ENCODE measurements around the gene SPAG17. TPM values are rescaled to one million over a fixed set of nuclear protein-coding genes. Genes with fewer than 3 reads are reported as not detected.

The SPAG17 gene
- polyA plus RNA-seq, 1 donor from 2014 or later = not detected

- Mint-ChIP-seq H3K9me3 (peaks cover 0 to 4% (median 3%) of the 10 kb centered on the region in 3 donors), H3K27me3 (peaks cover 12% of the 10 kb centered on the region), H3K27ac (no peak overlapping the region), H3K36me3 (peaks cover 4% of the 10 kb centered on the region), H3K4me1 (no peaks in the 10 kb centered on the region), H3K4me3 (no peak overlapping the region)
Observed at GRCh38 chr1:118032883-118033282, 152.1 kb downstream of the SPAG17 start.

DNA sequence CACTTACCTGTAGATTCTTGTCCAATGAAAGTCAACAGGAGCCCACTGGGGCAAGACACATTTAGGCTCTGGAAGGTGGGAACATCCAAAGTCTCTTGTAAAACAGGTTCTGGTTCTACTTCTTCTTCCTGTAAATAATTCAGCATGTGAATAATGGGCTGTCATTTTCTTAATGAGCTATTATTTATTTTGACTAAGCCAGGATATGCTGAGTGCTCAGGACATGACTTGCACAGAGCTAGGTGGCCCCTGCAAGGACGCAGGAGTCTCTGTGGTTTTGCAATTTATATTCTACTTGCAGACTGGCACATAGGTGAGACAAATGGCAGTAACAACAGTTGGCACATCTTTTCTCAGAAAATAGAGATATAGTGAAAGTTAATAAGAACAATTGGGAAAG lies 156.8 kb downstream of the SPAG17 start:
- Mint-ChIP-seq H3K9me3 (peaks cover 0 to 3% (median 1%) of the 10 kb centered on the region in 3 donors), H3K27ac (no peak overlapping the region), H3K36me3 (peaks cover 3% of the 10 kb centered on the region), H3K4me1 (no peaks in the 10 kb centered on the region), H3K27me3 (peaks cover 11% of the 10 kb centered on the region), H3K4me3 (no peak overlapping the region)

DNA sequence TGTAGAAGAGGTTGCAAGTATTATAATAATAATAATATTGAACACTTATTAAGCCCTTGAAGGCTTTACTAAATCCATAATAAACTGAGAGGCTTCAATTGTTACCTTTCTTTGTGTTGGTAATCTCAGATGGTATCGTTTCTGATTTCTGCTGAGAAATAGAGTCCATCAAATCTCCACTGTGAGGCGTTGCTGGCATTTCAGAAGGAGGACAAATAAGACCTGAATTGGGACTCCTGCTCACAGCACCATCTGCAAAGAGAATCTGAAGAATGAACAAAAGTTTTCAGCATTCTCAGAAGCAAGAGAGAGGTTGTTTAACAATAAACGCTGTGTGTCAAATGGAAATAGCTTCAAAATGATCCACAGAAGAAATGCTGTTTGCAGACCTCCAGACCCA lies 161.8 kb downstream of the SPAG17 start:
- Mint-ChIP-seq H3K4me3 (no peak overlapping the region), H3K27ac (no peak overlapping the region), H3K36me3 (no peaks in the 10 kb centered on the region), H3K4me1 (no peaks in the 10 kb centered on the region), H3K9me3 (peaks cover 0 to 2% (median 0%) of the 10 kb centered on the region in 3 donors), H3K27me3 (peaks cover 4% of the 10 kb centered on the region)

DNA sequence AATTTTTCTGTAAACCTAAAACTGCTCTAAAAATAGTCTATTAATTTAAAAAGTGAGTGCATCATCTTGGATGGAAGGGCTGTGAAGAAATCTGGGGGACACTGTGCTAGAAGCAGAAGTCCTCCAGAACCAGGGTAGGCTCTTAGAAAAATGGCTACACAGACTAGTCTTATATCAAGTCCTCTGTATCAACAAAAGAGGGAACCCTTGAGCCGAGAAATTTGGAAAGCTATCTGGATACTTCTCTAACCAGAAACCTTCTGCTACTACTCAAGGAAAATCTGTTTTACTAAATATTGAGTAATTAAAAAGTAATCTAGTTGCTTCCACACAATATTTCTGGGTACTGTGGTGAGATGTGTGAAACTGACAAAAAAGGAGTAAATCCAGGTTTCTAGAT lies 163.4 kb downstream of the SPAG17 start:
- Mint-ChIP-seq H3K4me3 (no peak overlapping the region), H3K4me1 (no peaks in the 10 kb centered on the region), H3K27ac (no peak overlapping the region), H3K36me3 (no peaks in the 10 kb centered on the region), H3K9me3 (peaks cover 0 to 2% (median 0%) of the 10 kb centered on the region in 3 donors), H3K27me3 (peaks cover 3% of the 10 kb centered on the region)

DNA sequence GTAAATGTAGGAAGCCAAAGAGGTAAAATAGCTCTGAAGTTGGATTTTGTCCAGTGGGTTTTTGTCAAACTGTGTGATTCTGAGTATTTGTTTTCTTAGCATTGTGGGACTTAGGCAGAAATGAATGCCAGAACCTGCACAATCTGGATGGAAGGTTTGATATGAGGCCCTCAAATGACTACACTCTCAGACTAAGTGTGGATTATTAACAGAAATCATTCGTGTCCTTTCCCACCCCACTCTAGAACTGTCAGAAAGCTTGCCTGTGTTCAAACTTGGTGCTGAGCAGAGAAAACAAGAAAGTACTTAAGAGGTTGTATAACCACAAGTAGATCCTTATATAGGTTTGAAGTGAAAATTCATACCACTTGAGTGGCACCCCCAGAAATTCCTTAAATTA lies 167.0 kb downstream of the SPAG17 start:
- Mint-ChIP-seq H3K36me3 (no peaks in the 10 kb centered on the region), H3K4me1 (no peaks in the 10 kb centered on the region), H3K9me3 (peaks cover 0 to 2% (median 0%) of the 10 kb centered on the region in 3 donors), H3K27ac (no peak overlapping the region), H3K4me3 (no peak overlapping the region), H3K27me3 (peaks cover 9% of the 10 kb centered on the region)

GRCh38 chr1:118013938-118014337 lies 171.1 kb downstream of the SPAG17 start:
- H3K27me3 Mint-ChIP-seq = peaks cover 9% of the 10 kb centered on the region
- no peaks in the 10 kb centered on the region for H3K9me3 Mint-ChIP-seq
- H3K4me3 Mint-ChIP-seq = no peak overlapping the region
- H3K27ac Mint-ChIP-seq = no peak overlapping the region
- no peaks in the 10 kb centered on the region for H3K36me3 Mint-ChIP-seq
- H3K4me1 Mint-ChIP-seq = no peaks in the 10 kb centered on the region

DNA sequence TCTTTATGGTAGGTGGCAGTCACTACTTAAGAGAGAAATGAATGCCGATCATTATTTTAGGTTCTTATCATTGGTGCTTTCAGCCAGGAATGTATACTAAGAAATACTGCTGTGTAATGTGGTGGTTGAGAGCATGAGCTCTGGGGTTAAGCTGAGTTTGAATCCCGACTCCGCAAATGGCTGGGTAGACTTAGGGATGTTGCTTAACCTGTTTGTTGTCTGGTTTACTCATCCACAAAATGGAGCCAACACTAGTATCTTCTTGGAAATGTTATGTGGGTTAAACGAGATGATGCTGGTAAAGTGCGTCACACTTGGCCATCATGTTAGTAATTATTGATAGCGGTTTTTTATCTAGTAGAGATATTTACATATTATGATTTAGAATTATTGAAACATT lies 171.7 kb downstream of the SPAG17 start:
- H3K9me3 Mint-ChIP-seq = no peaks in the 10 kb centered on the region
- no peaks in the 10 kb centered on the region for H3K36me3 Mint-ChIP-seq
- no peaks in the 10 kb centered on the region for H3K4me1 Mint-ChIP-seq
- no peak overlapping the region for H3K4me3 Mint-ChIP-seq
- H3K27ac Mint-ChIP-seq = no peak overlapping the region
- peaks cover 9% of the 10 kb centered on the region for H3K27me3 Mint-ChIP-seq

DNA sequence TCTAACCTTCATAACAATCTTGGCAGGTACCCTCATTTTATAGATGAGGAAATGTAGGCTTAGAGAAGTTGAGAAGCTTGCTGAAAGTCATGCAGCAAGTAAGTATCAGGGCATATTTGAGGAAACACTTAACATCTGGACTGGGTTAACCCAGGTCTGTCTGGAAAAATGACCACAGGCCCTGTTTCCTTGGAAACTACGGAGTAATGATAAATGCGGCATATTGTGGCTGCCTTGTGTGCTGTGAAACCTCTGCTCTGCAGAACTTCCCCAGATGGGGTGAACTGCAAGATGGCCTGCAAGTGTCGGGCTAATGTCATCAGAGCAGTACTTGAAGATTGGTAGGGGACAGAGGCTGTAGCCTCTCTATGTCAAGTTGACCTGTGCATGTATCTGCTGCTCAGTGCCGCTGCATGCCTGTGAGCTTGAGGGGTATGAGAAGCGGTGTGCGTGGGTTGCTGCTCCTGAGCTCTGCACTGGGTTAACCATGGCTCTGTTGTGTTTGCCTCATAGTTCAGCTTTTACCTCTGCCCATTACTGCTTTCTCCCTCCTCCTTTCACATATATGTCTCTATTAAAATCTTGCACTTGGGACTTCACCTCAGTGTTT lies 172.4 kb downstream of the SPAG17 start:
- Mint-ChIP-seq H3K4me1 (no peaks in the 10 kb centered on the region), H3K27ac (no peak overlapping the region), H3K9me3 (no peaks in the 10 kb centered on the region), H3K4me3 (no peak overlapping the region), H3K36me3 (no peaks in the 10 kb centered on the region), H3K27me3 (peaks cover 11% of the 10 kb centered on the region)

- H3K27me3 Mint-ChIP-seq = peaks cover 11% of the 10 kb centered on the region
- H3K4me3 Mint-ChIP-seq = no peak overlapping the region
- peaks cover 0 to 5% (median 0%) of the 10 kb centered on the region in 3 donors for H3K9me3 Mint-ChIP-seq
- H3K36me3 Mint-ChIP-seq = no peaks in the 10 kb centered on the region
- H3K27ac Mint-ChIP-seq = no peak overlapping the region
- H3K4me1 Mint-ChIP-seq = peaks cover 0 to 1% (median 0%) of the 10 kb centered on the region in 3 donors
Observed at GRCh38 chr1:118008011-118008410, 177.0 kb downstream of the SPAG17 start.

GRCh38 chr1:118007391-118007790 lies 177.6 kb downstream of the SPAG17 start:
- H3K4me1 Mint-ChIP-seq = peaks cover 0 to 1% (median 0%) of the 10 kb centered on the region in 3 donors
- H3K27ac Mint-ChIP-seq = no peak overlapping the region
- peaks cover 11% of the 10 kb centered on the region for H3K27me3 Mint-ChIP-seq
- no peaks in the 10 kb centered on the region for H3K36me3 Mint-ChIP-seq
- H3K4me3 Mint-ChIP-seq = no peak overlapping the region
- H3K9me3 Mint-ChIP-seq = peaks cover 0 to 8% (median 0%) of the 10 kb centered on the region in 3 donors

- Mint-ChIP-seq H3K4me1 (peaks cover 0 to 1% (median 0%) of the 10 kb centered on the region in 3 donors), H3K27me3 (peaks cover 12% of the 10 kb centered on the region), H3K9me3 (peaks cover 3 to 16% (median 4%) of the 10 kb centered on the region in 3 donors), H3K36me3 (no peaks in the 10 kb centered on the region), H3K4me3 (no peak overlapping the region), H3K27ac (no peak overlapping the region)
Observed at GRCh38 chr1:118004312-118004711, 180.7 kb downstream of the SPAG17 start.

- Mint-ChIP-seq H3K4me1 (peaks cover 0 to 6% (median 5%) of the 10 kb centered on the region in 3 donors), H3K4me3 (peak overlapping the region in 1 of 4 donors; percentile 34), H3K36me3 (peaks cover 2% of the 10 kb centered on the region), H3K27me3 (peaks cover 5% of the 10 kb centered on the region), H3K9me3 (no peaks in the 10 kb centered on the region), H3K27ac (peak overlapping the region in 1 of 3 donors; percentile 54)
Observed at GRCh38 chr1:117985973-117986372, 199.1 kb downstream of the SPAG17 start.

DNA sequence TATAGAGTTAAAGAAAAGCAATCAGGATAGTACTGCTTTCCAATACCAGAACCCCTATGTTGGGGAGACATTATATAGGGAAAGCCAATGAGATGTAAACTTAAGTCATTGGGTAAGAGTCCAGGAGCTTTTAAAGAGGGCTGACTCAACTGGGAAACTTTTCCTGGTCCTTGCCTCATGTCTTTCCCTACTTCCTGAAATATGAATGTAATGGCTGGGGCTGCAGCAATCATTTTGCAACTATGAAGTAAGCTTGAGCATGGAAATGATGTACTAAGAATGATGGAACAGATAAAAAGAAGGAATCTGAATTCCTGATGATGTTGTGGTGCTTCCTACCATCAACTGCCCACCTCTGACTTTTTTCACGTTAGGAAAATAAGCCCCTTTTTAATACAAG lies 199.8 kb downstream of the SPAG17 start:
- Mint-ChIP-seq H3K36me3 (peaks cover 2% of the 10 kb centered on the region), H3K4me3 (no peak overlapping the region), H3K9me3 (no peaks in the 10 kb centered on the region), H3K27me3 (peaks cover 5% of the 10 kb centered on the region), H3K27ac (no peak overlapping the region), H3K4me1 (peaks cover 0 to 6% (median 5%) of the 10 kb centered on the region in 3 donors)

DNA sequence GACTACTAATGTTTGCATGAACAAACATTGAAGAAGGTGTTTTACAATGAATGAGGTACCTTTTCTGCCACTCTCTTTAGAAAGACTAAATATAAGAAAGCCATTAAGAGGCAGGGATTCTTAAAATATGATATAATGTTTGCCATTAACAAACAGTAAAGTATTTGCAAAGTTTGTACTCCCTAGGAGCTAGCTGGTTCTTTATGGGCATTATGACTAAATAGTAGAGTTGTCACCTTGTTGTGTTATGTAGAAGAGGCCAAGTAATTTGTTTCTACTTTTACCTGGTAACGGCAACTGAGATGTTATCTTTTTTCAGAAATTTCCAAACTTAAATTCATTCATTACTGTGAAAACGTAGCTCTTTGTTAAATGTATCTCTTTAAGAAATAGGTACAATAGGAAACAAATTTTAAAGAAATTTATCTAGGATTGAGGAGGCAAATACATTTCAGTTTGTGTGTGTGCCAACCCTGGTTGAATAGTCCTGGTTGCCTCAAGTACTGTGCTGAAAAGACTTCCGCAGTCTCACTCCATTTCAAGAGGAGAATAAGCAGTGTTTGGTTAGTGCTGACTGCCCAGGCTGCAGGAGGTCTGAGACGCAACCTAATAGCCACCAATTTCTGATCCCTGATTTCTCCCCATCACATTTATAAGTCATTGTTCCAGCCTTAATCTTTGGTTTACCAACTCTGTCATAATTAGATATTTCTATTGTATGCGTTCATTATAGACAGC lies 203.4 kb downstream of the SPAG17 start:
- H3K27me3 Mint-ChIP-seq = peaks cover 5% of the 10 kb centered on the region
- no peak overlapping the region for H3K4me3 Mint-ChIP-seq
- peaks cover 0 to 6% (median 5%) of the 10 kb centered on the region in 3 donors for H3K4me1 Mint-ChIP-seq
- no peak overlapping the region for H3K27ac Mint-ChIP-seq
- H3K36me3 Mint-ChIP-seq = peaks cover 2% of the 10 kb centered on the region
- no peaks in the 10 kb centered on the region for H3K9me3 Mint-ChIP-seq

DNA sequence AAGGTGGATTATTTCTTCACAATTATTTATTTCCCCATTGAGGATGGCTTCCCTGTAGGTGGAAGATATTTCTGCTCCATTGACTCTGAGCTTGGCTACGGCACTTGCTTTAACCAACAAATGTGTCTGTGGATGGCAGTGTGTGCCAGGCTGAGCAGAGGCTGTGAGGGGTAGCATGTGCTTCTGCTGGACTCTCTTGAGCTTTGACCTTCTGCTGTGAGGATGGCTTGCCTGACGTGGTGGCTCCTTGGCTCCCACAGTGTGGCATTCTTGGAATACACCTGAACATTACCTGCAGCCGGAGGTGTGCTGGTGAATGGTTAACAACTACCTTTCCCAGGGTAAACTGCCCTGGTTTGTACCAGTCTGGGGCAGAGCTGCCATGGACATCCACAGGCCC lies 208.6 kb downstream of the SPAG17 start:
- peaks cover 8% of the 10 kb centered on the region for H3K27me3 Mint-ChIP-seq
- no peaks in the 10 kb centered on the region for H3K4me1 Mint-ChIP-seq

DNA sequence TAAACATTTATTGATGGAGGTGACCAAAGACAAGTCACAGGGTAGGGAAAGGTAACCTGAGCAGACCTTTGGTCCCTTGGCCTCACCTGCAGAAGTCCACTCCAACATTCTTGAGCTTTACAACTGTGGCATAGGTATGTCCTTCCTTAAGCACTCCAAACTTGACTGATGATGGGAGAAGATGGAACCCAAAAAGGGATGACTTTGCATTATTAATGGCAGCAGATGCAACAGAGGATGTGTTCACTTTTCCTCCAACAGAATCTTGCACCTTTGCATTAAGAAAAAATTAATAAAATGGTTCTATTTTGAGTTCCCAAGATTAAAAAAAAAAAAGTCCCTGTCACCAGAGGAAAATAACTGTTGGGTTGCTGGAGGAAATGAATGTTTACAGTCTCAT lies 213.3 kb downstream of the SPAG17 start:
- peaks cover 0 to 2% (median 0%) of the 10 kb centered on the region in 3 donors for H3K9me3 Mint-ChIP-seq
- no peak overlapping the region for H3K27ac Mint-ChIP-seq
- H3K36me3 Mint-ChIP-seq = peaks cover 3% of the 10 kb centered on the region
- peaks cover 4 to 8% (median 6%) of the 10 kb centered on the region in 3 donors for H3K4me1 Mint-ChIP-seq
- H3K4me3 Mint-ChIP-seq = no peak overlapping the region
- peaks cover 6% of the 10 kb centered on the region for H3K27me3 Mint-ChIP-seq

More for the DNA sequence above, 208.6 kb downstream of the SPAG17 start:
- no peaks in the 10 kb centered on the region for H3K36me3 Mint-ChIP-seq
- peaks cover 0 to 2% (median 0%) of the 10 kb centered on the region in 3 donors for H3K9me3 Mint-ChIP-seq
- no peak overlapping the region for H3K4me3 Mint-ChIP-seq
- H3K27ac Mint-ChIP-seq = no peak overlapping the region
